KOPT-K1 (cell line): Measurements from ENCODE around the gene ZNF548.
"Not testable (repeated sequence)": the region's sequence is repeated elsewhere in the genome, so short reads cannot be mapped to it uniquely, and the experiment has no call there.

ENCODE experiments used
- H3K27ac ChIP-seq: fragments of 200-600 bp; sonication (generic); 2 replicates; pipeline ENCODE4 v1.5.1; 2016; ENCODE audit warnings: antibody characterized with exemption, mild to moderate bottlenecking, low read depth, low read length; ENCODE audit not compliant: poor library complexity, severe bottlenecking
- H3K36me3 ChIP-seq: fragments of 200-600 bp; sonication (generic); 2 replicates; pipeline ENCODE4 v1.5.1; 2017; ENCODE audit warnings: antibody characterized with exemption, mild to moderate bottlenecking, low read length, moderate library complexity; ENCODE audit not compliant: insufficient read depth
- H3K9me3 ChIP-seq: fragments of 200-600 bp; sonication (generic); 2 replicates; pipeline ENCODE4 v1.5.1; 2017; ENCODE audit warnings: antibody characterized with exemption, low read length, mild to moderate bottlenecking; ENCODE audit not compliant: insufficient read depth, poor library complexity, severe bottlenecking

ZNF548 gene

GRCh38 chr19:57389730-57390598, at the start of gene ZNF548:
Gene ZNF548, plus strand, starts transcription at chr19:57389854. Its CDS starts 246 bp downstream, at chr19:57390100.
- H3K27ac ChIP-seq, result peak within 1 kb of the TSS; percentile 85
- no peaks in the 10 kb centered on the region for H3K9me3 ChIP-seq

GRCh38 chr19:57342582-57342981, 47.1 kb upstream of the ZNF548 start:
- Histone ChIP-seq H3K9me3 (no peaks in the 10 kb centered on the region), H3K36me3 (no peaks in the 10 kb centered on the region), H3K27ac (no peak overlapping the region)

More at GRCh38 chr19:57389730-57390598, at the start of gene ZNF548:
- H3K36me3 ChIP-seq, result peaks cover 11% of the 10 kb centered on the region

GRCh38 chr19:57348136-57348535, 41.5 kb upstream of the ZNF548 start:
- Histone ChIP-seq H3K27ac (no peak overlapping the region), H3K9me3 (no peaks in the 10 kb centered on the region)

GRCh38 chr19:57350877-57351805, 38.5 kb upstream of the ZNF548 start, which contains the start of gene ZNF304:
Gene ZNF304, plus strand, starts transcription at chr19:57351271. Its CDS starts 394 bp downstream, at chr19:57351665.
- H3K9me3 ChIP-seq, result no peaks in the 10 kb centered on the region
- H3K27ac ChIP-seq, result peak within 1 kb of the TSS; percentile 67
- H3K36me3 ChIP-seq, result peaks cover 34% of the 10 kb centered on the region

More at GRCh38 chr19:57348136-57348535, 41.5 kb upstream of the ZNF548 start:
- H3K36me3 ChIP-seq, result peaks cover 4% of the 10 kb centered on the region; the same call in 1 of the 2 replicates

- Histone ChIP-seq H3K36me3 (peaks cover 42% of the 10 kb centered on the region), H3K27ac (peak overlapping the region; percentile 67)
Observed at GRCh38 chr19:57351867-57352266, 37.8 kb upstream of the ZNF548 start.

GRCh38 chr19:57355916-57356315, 33.7 kb upstream of the ZNF548 start:
- Histone ChIP-seq H3K9me3 (no peaks in the 10 kb centered on the region), H3K27ac (no peak overlapping the region), H3K36me3 (peaks cover 69% of the 10 kb centered on the region)

More at GRCh38 chr19:57351867-57352266, 37.8 kb upstream of the ZNF548 start:
- H3K9me3 ChIP-seq, result no peaks in the 10 kb centered on the region

GRCh38 chr19:57357406-57357805, 32.2 kb upstream of the ZNF548 start:
- peaks cover 69% of the 10 kb centered on the region for H3K36me3 ChIP-seq

GRCh38 chr19:57359300-57359699, 30.4 kb upstream of the ZNF548 start:
- H3K36me3 ChIP-seq, result peaks cover 53% of the 10 kb centered on the region

More at GRCh38 chr19:57357406-57357805, 32.2 kb upstream of the ZNF548 start:
- Histone ChIP-seq H3K9me3 (no peaks in the 10 kb centered on the region), H3K27ac (no peak overlapping the region)

GRCh38 chr19:57362419-57362818, 27.2 kb upstream of the ZNF548 start:
- peak overlapping the region; percentile 68 for H3K27ac ChIP-seq
- no peaks in the 10 kb centered on the region for H3K9me3 ChIP-seq
- H3K36me3 ChIP-seq, result peaks cover 25% of the 10 kb centered on the region

More at GRCh38 chr19:57359300-57359699, 30.4 kb upstream of the ZNF548 start:
- no peaks in the 10 kb centered on the region for H3K9me3 ChIP-seq
- H3K27ac ChIP-seq, result no peak overlapping the region

- Histone ChIP-seq H3K9me3 (no peaks in the 10 kb centered on the region), H3K36me3 (peaks cover 22% of the 10 kb centered on the region), H3K27ac (peak within 1 kb of the TSS; percentile 68)
Observed at GRCh38 chr19:57362997-57363687, 26.5 kb upstream of the ZNF548 start, which contains the start of the genes TRAPPC2B and ZNF547. Gene TRAPPC2B, plus strand, starts transcription at chr19:57363551. Its CDS starts 1,283 bp downstream, at chr19:57364834. Gene ZNF547, plus strand, starts transcription at chr19:57363551. Its CDS starts 5,005 bp downstream, at chr19:57368556.

- H3K9me3 ChIP-seq, result no peaks in the 10 kb centered on the region
- H3K36me3 ChIP-seq, result peaks cover 16% of the 10 kb centered on the region
- H3K27ac ChIP-seq, result peak overlapping the region; percentile 68
Observed at GRCh38 chr19:57363688-57364181, 25.9 kb upstream of the ZNF548 start.

- Histone ChIP-seq H3K36me3 (peaks cover 8% of the 10 kb centered on the region), H3K27ac (no peak overlapping the region), H3K9me3 (no peaks in the 10 kb centered on the region)
Observed at GRCh38 chr19:57366776-57367175, 22.9 kb upstream of the ZNF548 start.

GRCh38 chr19:57374179-57374578, 15.5 kb upstream of the ZNF548 start:
- H3K9me3 ChIP-seq, result peaks cover 32% of the 10 kb centered on the region
- H3K36me3 ChIP-seq, result peaks cover 58% of the 10 kb centered on the region

GRCh38 chr19:57374647-57375046, 15.0 kb upstream of the ZNF548 start:
- peaks cover 32% of the 10 kb centered on the region for H3K9me3 ChIP-seq
- H3K27ac ChIP-seq, result not testable (repeated sequence)
- peaks cover 58% of the 10 kb centered on the region for H3K36me3 ChIP-seq

More at GRCh38 chr19:57374179-57374578, 15.5 kb upstream of the ZNF548 start:
- H3K27ac ChIP-seq, result no peak overlapping the region
